ENCODE results near the gene RPS6KL1.
A peak's percentile ranks its signal among the peaks of the same experiment; 100 is the strongest.

- TF ChIP-seq CTCF (IDR thresholded peaks at IDR 0.05; ENCODE audit: borderline replicate concordance, extremely low read depth, low read length, poor library complexity, severe bottlenecking) (peak; percentile 91), EZH2 (IDR thresholded peaks at IDR 0.05; ENCODE audit: borderline replicate concordance, low read depth, low read length, severe bottlenecking) (no peak)
These were observed 61.9 kb downstream of the RPS6KL1 start for GRCh38 chr14:74860899-74861733.

Measured in DND-41 (cell line).